ENCODE measurements around the gene PINLYP. TPM values are rescaled to one million over a fixed set of nuclear protein-coding genes. Genes with fewer than 3 reads are reported as not detected.

The PINLYP gene
- total RNA-seq, 1 experiment from 2014 or later, result 0.17 TPM

- DNase-seq (ENCODE audit: low read depth, low spot score), result no peak
- H3K36me3 ChIP-seq (ENCODE audit: control insufficient read depth in 1 of 2, insufficient read depth in 2 of 2, low read length in 2 of 2), result no peaks in the 10 kb centered on the region
- H3K9ac ChIP-seq (ENCODE audit: low read length), result no peak overlapping the region
- H2AFZ ChIP-seq (ENCODE audit: low read depth, low read length, poor library complexity, severe bottlenecking), result no peak overlapping the region
- peaks cover 11 to 14% of the 10 kb centered on the region in 2 experiments for H3K4me1 ChIP-seq (ENCODE audit: control insufficient read depth in 1 of 2, insufficient read depth in 2 of 2, low read length in 2 of 2)
- ChIA-PET RAD21 (ENCODE audit: low non-redundant PET in 1 of 2, low total read pairs in 2 of 2, uncharacterized antibody in 2 of 2, unreplicated experiment in 2 of 2) (no interaction called here), CTCF (no interaction called here), POLR2A (interaction anchor here (0.6 kb wide), 1 partner anchor 40 kb away, joined by 4 read pairs; no protein-coding TSS in a partner anchor)
- H3K9me3 ChIP-seq (ENCODE audit: control insufficient read depth in 1 of 2, insufficient read depth in 1 of 2, low read depth in 1 of 2, low read length in 2 of 2), result no peaks in the 10 kb centered on the region
- no peak overlapping the region for H3K4me3 ChIP-seq (replicated peaks in 1 of 2; ENCODE audit: low read depth in 1 of 2, low read length in 2 of 2)
- no peak overlapping the region for H3K4me2 ChIP-seq (ENCODE audit: low read length)
- H3K27ac ChIP-seq (ENCODE audit: low read depth, low read length), result no peak overlapping the region
- TF ChIP-seq EZH2phosphoT487 (IDR thresholded peaks at IDR 0.05; ENCODE audit: borderline replicate concordance) (no peak), CBX3 (IDR thresholded peaks at IDR 0.05; ENCODE audit: low read depth) (no peak), RAD21 (IDR thresholded peaks at IDR 0.05; ENCODE audit: low read depth) (no peak), ZFX (IDR thresholded peaks at IDR 0.05) (no peak), ATF3 (IDR thresholded peaks at IDR 0.05) (no peak), JUND (IDR thresholded peaks at IDR 0.05) (no peak), TCF7L2 (IDR thresholded peaks at IDR 0.05; ENCODE audit: borderline replicate concordance, extremely low read depth, insufficient read depth, insufficient read length) (no peak), SP1 (IDR thresholded peaks at IDR 0.05; ENCODE audit: low read depth) (no peak), ZBTB33 (IDR thresholded peaks at IDR 0.05; ENCODE audit: extremely low read depth, insufficient replicate concordance, low read length) (no peak), YY1 (IDR thresholded peaks at IDR 0.05; ENCODE audit: extremely low read depth, insufficient replicate concordance, low read depth, low read length) (no peak), ZNF274 (IDR thresholded peaks at IDR 0.05; ENCODE audit: low read depth, low read length) (no peak), CEBPB (IDR thresholded peaks at IDR 0.05; ENCODE audit: low read depth) (no peak)
- no TSS peak for BruUV-seq (replicated peaks)
- H4K20me1 ChIP-seq (ENCODE audit: insufficient read depth), result no peaks in the 10 kb centered on the region
- peaks cover 10% of the 10 kb centered on the region; the same call in 1 of the 2 replicates for H3K79me2 ChIP-seq (ENCODE audit: insufficient read depth, low read length)
- ATAC-seq, result no peak
- intact Hi-C loops (cut with micrococcal nuclease), result no loop called here
- H3K9me2 ChIP-seq (ENCODE audit: insufficient read depth), result no peaks in the 10 kb centered on the region
- no peaks in the 10 kb centered on the region for H3K27me3 ChIP-seq (ENCODE audit: insufficient read depth, low read length)
These were observed 3.2 kb downstream of the PINLYP start for GRCh38 chr19:43578787-43579186.

Measured in HCT116 (cell line).